ENCODE results near the gene ZAP70. TPM values are rescaled to one million over a fixed set of nuclear protein-coding genes. Genes with fewer than 3 reads are reported as not detected.

The ZAP70 gene
- total RNA-seq, 1 experiment from 2014 or later, result not detected

GRCh38 chr2:97697252-97698235 is 15.8 kb upstream of the ZAP70 start:
- no TSS peak for BruUV-seq (replicated peaks)
- Histone ChIP-seq H3K4me3 (peak overlapping the region; percentile 1; the same call in 1 of the 2 replicates), H3F3A (ENCODE audit: insufficient read depth, low read depth) (peaks cover 9% of the 10 kb centered on the region; the same call in 1 of the 2 replicates), H3K4me2 (peak overlapping the region; percentile 44), H3K9me2 (ENCODE audit: insufficient read depth) (no peaks in the 10 kb centered on the region), H2AFZ (no peak overlapping the region), H3K79me2 (ENCODE audit: low read depth) (no peaks in the 10 kb centered on the region), H3K36me3 (ENCODE audit: low read depth) (no peaks in the 10 kb centered on the region), H3K27me3 (ENCODE audit: insufficient read depth, low read depth) (no peaks in the 10 kb centered on the region), H3K4me1 (replicated peaks; ENCODE audit: insufficient read depth) (no peaks in the 10 kb centered on the region), H3K27ac (no peak overlapping the region), H3K9me3 (ENCODE audit: insufficient read depth, low read depth) (peaks cover 17% of the 10 kb centered on the region), H4K20me1 (ENCODE audit: insufficient read depth) (no peaks in the 10 kb centered on the region)
- CTCF ChIA-PET, result interaction anchor here (0.5 to 1.4 kb wide), 9 partner anchors 26 to 687 kb away, joined by 3 to 10 read pairs (median 3); no protein-coding TSS in a partner anchor
- TF ChIP-seq EZH2 (IDR thresholded peaks at IDR 0.05; ENCODE audit: low read depth) (no peak), CTCF (conservative IDR thresholded peaks at IDR 0.05) (peak; percentile 99)
- intact Hi-C loops (cut with micrococcal nuclease; ENCODE audit: unreplicated experiment), result loop anchor here (1.0 to 5.0 kb wide), 3 partner anchors 33 to 106 kb away; partner anchors contain the start of genes ACTR1B and COX5B
- POLR2A ChIA-PET (ENCODE audit: unreplicated experiment), result no interaction called here
- DNase-seq, result peak; percentile 70 to 88

GRCh38 chr2:97698530-97698929 is 14.8 kb upstream of the ZAP70 start:
- Histone ChIP-seq H3K79me2 (ENCODE audit: low read depth) (no peaks in the 10 kb centered on the region), H3F3A (ENCODE audit: insufficient read depth, low read depth) (peaks cover 9% of the 10 kb centered on the region; the same call in 1 of the 2 replicates), H3K27me3 (ENCODE audit: insufficient read depth, low read depth) (no peaks in the 10 kb centered on the region), H2AFZ (no peak overlapping the region), H3K9me3 (ENCODE audit: insufficient read depth, low read depth) (peaks cover 9% of the 10 kb centered on the region), H4K20me1 (ENCODE audit: insufficient read depth) (no peaks in the 10 kb centered on the region), H3K4me3 (no peak overlapping the region), H3K36me3 (ENCODE audit: low read depth) (no peaks in the 10 kb centered on the region), H3K4me2 (no peak overlapping the region), H3K9me2 (ENCODE audit: insufficient read depth) (no peaks in the 10 kb centered on the region), H3K4me1 (replicated peaks; ENCODE audit: insufficient read depth) (no peaks in the 10 kb centered on the region), H3K27ac (no peak overlapping the region)
- ChIA-PET POLR2A (ENCODE audit: unreplicated experiment) (no interaction called here), CTCF (interaction anchor here (0.7 to 1.4 kb wide), 2 partner anchors 34 to 108 kb away, joined by 3 read pairs; no protein-coding TSS in a partner anchor)
- intact Hi-C loops (cut with micrococcal nuclease; ENCODE audit: unreplicated experiment), result loop anchor here (5.0 kb wide), 1 partner anchor 51 kb away; the partner anchor contains the start of gene COX5B
- BruUV-seq (replicated peaks), result no TSS peak
- no peak for DNase-seq
- TF ChIP-seq CTCF (conservative IDR thresholded peaks at IDR 0.05) (no peak), EZH2 (IDR thresholded peaks at IDR 0.05; ENCODE audit: low read depth) (no peak)

GRCh38 chr2:97699765-97700444 is 13.5 kb upstream of the ZAP70 start:
- peak in 1 of 2 experiments; percentile 62 for DNase-seq
- TF ChIP-seq EZH2 (IDR thresholded peaks at IDR 0.05; ENCODE audit: low read depth) (no peak), CTCF (conservative IDR thresholded peaks at IDR 0.05) (peak; percentile 86)
- H3K27ac ChIP-seq, result no peak overlapping the region
- H3K79me2 ChIP-seq (ENCODE audit: low read depth), result no peaks in the 10 kb centered on the region
- intact Hi-C loops (cut with micrococcal nuclease; ENCODE audit: unreplicated experiment), result loop anchor here (1.0 to 5.0 kb wide), 3 partner anchors 53 to 685 kb away; partner anchors contain the start of gene COX5B
- CTCF ChIA-PET, result interaction anchor here (0.6 to 1.3 kb wide), 7 partner anchors 9 to 686 kb away, joined by 3 to 5 read pairs (median 3); no protein-coding TSS in a partner anchor
- no peaks in the 10 kb centered on the region for H3K4me1 ChIP-seq (replicated peaks; ENCODE audit: insufficient read depth)
- H3K9me3 ChIP-seq (ENCODE audit: insufficient read depth, low read depth), result no peaks in the 10 kb centered on the region
- BruUV-seq (replicated peaks), result no TSS peak
- POLR2A ChIA-PET (ENCODE audit: unreplicated experiment), result no interaction called here
- no peaks in the 10 kb centered on the region for H3K9me2 ChIP-seq (ENCODE audit: insufficient read depth)
- 0 out of 2 replicates have a peak, but pooled peaks cover 5% of the 10 kb centered on the region for H3K27me3 ChIP-seq (ENCODE audit: insufficient read depth, low read depth)
- no peak overlapping the region for H2AFZ ChIP-seq
- H3K4me2 ChIP-seq, result no peak overlapping the region
- no peaks in the 10 kb centered on the region for H4K20me1 ChIP-seq (ENCODE audit: insufficient read depth)
- no peak overlapping the region for H3K4me3 ChIP-seq
- peaks cover 9% of the 10 kb centered on the region; the same call in 1 of the 2 replicates for H3F3A ChIP-seq (ENCODE audit: insufficient read depth, low read depth)
- H3K36me3 ChIP-seq (ENCODE audit: low read depth), result no peaks in the 10 kb centered on the region
